C4-2B (cell line): ENCODE data around the gene CMKLR1.

Source experiments
- CTCF ChIP-seq: fragments of 450-650 bp; conservative IDR thresholded peaks from 2 replicates; pipeline ENCODE4 v1.5.1; 2017; ENCODE audit warnings: mild to moderate bottlenecking
- ZFX ChIP-seq: fragments of 450-650 bp; IDR thresholded peaks from 2 replicates; pipeline ENCODE4 v1.6.1; 2017

- no peak for TF ChIP-seq CTCF
- TF ChIP-seq ZFX: no peak
These were observed 22.5 kb upstream of the CMKLR1 start for GRCh38 chr12:108361606-108362005.
